HepG2 (cell line): ENCODE measurements around the gene SPATS2. TPM values are rescaled to one million over a fixed set of nuclear protein-coding genes. Genes with fewer than 3 reads are reported as not detected.

Experiments
- CEBPG ChIP-seq: IDR thresholded peaks from 2 replicates; pipeline ENCODE4 v1.6.1; 2016
- FLYWCH1 ChIP-seq: sonication (generic); formaldehyde crosslinking; IDR thresholded peaks from 2 replicates; pipeline ENCODE4 v1.8.1; 2023; ENCODE audit warnings: mild to moderate bottlenecking, missing genetic modification reagents
- MAF1 ChIP-seq: sonication (generic); formaldehyde crosslinking; IDR thresholded peaks from 2 replicates; pipeline ENCODE4 v1.5.0; 2020; ENCODE audit warnings: missing genetic modification reagents, borderline replicate concordance
- MTF1 ChIP-seq: sonication (generic); formaldehyde crosslinking; IDR thresholded peaks from 2 replicates; pipeline ENCODE4 v1.5.0; 2020; ENCODE audit warnings: missing genetic modification reagents
- NCOR1 ChIP-seq: fragments of 200-600 bp; sonication (generic); IDR thresholded peaks from 2 replicates; pipeline ENCODE4 v1.7.0; 2017; ENCODE audit warnings: antibody characterized with exemption, low read length, borderline replicate concordance
- NR1H2 ChIP-seq: sonication (generic); formaldehyde crosslinking; IDR thresholded peaks from 2 replicates; pipeline ENCODE4 v1.8.1; 2022; ENCODE audit warnings: low read depth, missing genetic modification reagents, borderline replicate concordance
- SPEN ChIP-seq: sonication (generic); formaldehyde crosslinking; IDR thresholded peaks from 2 replicates; pipeline ENCODE4 v1.5.1; 2020; ENCODE audit warnings: low read depth, mild to moderate bottlenecking, missing genetic modification reagents
- THAP11 ChIP-seq: IDR thresholded peaks from 2 replicates; pipeline ENCODE4 v1.6.1; 2016; ENCODE audit warnings: missing biosample characterization, missing genetic modification reagents
- WIZ ChIP-seq: sonication (generic); formaldehyde crosslinking; IDR thresholded peaks from 2 replicates; pipeline ENCODE4 v1.5.1; 2020; ENCODE audit warnings: mild to moderate bottlenecking, missing genetic modification reagents
- ZBTB38 ChIP-seq: sonication (generic); formaldehyde crosslinking; IDR thresholded peaks from 2 replicates; pipeline ENCODE4 v1.5.1; 2020; ENCODE audit warnings: mild to moderate bottlenecking, missing genetic modification reagents
- ZFP41 ChIP-seq: sonication (generic); formaldehyde crosslinking; IDR thresholded peaks from 2 replicates; pipeline ENCODE4 v1.4.0; 2020; ENCODE audit warnings: mild to moderate bottlenecking, missing genetic modification reagents, borderline replicate concordance
- ZFX ChIP-seq: sonication (generic); formaldehyde crosslinking; IDR thresholded peaks from 2 replicates; pipeline ENCODE4 v1.4.0; 2020; ENCODE audit warnings: mild to moderate bottlenecking, low read depth, missing genetic modification reagents, moderate library complexity
- ZFY ChIP-seq: sonication (generic); formaldehyde crosslinking; IDR thresholded peaks from 2 replicates; pipeline ENCODE4 v1.4.0; 2020; ENCODE audit warnings: missing genetic modification reagents
- ZMYM2 ChIP-seq: sonication (generic); formaldehyde crosslinking; IDR thresholded peaks from 2 replicates; pipeline ENCODE4 v1.8.0; 2022; ENCODE audit warnings: mild to moderate bottlenecking, missing genetic modification reagents
- ZNF121 ChIP-seq: sonication (generic); formaldehyde crosslinking; IDR thresholded peaks from 2 replicates; pipeline ENCODE4 v1.5.0; 2020; ENCODE audit warnings: mild to moderate bottlenecking, missing genetic modification reagents
- ZNF292 ChIP-seq: sonication (generic); formaldehyde crosslinking; IDR thresholded peaks from 2 replicates; pipeline ENCODE4 v1.8.1; 2022; ENCODE audit warnings: mild to moderate bottlenecking, low read depth, missing genetic modification reagents, borderline replicate concordance
- ZNF431 ChIP-seq: sonication (generic); formaldehyde crosslinking; IDR thresholded peaks from 2 replicates; pipeline ENCODE4 v1.9.0; 2022; ENCODE audit warnings: missing genetic modification reagents, low read depth, mild to moderate bottlenecking, borderline replicate concordance
- ZNF792 ChIP-seq: IDR thresholded peaks from 2 replicates; pipeline ENCODE4 v1.6.1; 2016
- polyA plus RNA-seq, 8 experiments: library from polyadenylated mRNA; depleted of rRNA in 3 of 8; stranded (reverse) in 7 of 8; unstranded in 1 of 8; fragments of >200 nt; fragmentation: Illumina TruSeq in 4 of 8; extraction: Trizol in 4 of 8; gene quantifications; 2 replicates each; pipeline versions ENCODE4 v1.2.1 to v1.2.3, GENCODE V29; 2011 to 2016; ENCODE audit warnings: low read depth in 4 of 8, missing spikeins in 1 of 8, mixed read lengths in 1 of 8; ENCODE audit not compliant: insufficient read depth in 1 of 8
- total RNA-seq, 5 experiments: library from RNA; depleted of rRNA; stranded (reverse); fragments of >200 nt; fragmentation: Illumina TruSeq; extraction: Trizol; gene quantifications; 2 replicates each; pipeline ENCODE4 v1.2.3, GENCODE V29; 2016; ENCODE audit warnings: low read depth in 1 of 5
- TF ChIP-seq, protein P1 (sequence below): sonication (generic); formaldehyde crosslinking; IDR thresholded peaks from 2 replicates; pipeline ENCODE4 v1.5.1; 2020; ENCODE audit warnings: missing genetic modification reagents, mild to moderate bottlenecking, borderline replicate concordance

Gene SPATS2
- total and polyA plus RNA-seq, 2 of the 13 experiments (the other 11 are each of a cell fraction or from before 2014, with no cell fraction given), result 19.3 to 28.1 TPM

DNA sequence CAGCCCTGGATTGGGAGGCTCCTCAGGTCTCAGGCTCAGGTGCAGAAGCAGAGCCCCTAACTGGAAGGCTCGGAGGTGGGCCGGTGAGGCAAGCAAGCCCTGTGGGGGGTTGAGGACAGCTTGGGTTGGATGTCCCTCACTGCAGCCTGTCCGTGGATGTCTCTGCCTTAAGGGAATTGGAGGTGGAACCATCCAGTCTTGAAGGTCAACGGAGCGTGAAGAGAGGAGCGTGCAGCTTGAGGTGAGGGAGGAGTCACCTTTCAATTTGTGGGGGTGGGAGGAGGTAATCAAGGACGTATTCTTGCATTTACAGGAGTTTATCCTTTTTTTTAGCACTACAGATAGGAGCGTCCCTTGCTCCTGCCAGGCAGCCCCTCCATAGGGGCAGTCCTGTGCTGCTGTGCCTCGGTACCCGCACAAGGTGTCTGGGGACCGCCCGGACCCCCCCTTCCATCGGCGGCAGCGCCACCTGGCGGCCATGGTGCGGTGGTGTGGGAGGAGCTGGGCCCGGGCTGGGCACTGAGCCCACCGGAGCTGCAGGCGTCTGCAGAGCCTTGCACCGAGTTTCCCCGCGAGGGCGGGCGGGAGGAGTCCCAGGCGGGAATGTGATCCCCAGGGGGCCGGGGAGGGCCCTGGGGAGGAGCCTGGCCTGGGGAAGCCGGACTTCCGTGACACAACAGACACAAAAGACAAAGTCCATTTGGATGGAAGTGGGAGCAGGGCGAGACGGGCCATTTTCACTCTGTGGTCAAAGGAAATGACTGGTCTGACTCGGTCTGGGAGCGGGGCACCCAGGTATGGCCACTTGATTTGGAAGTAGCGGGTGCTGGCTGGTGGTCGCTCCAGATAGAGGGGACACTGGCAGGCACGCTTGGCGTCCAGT is 19.7 kb upstream of the SPATS2 start (continued):
- TF ChIP-seq, protein P1, sequence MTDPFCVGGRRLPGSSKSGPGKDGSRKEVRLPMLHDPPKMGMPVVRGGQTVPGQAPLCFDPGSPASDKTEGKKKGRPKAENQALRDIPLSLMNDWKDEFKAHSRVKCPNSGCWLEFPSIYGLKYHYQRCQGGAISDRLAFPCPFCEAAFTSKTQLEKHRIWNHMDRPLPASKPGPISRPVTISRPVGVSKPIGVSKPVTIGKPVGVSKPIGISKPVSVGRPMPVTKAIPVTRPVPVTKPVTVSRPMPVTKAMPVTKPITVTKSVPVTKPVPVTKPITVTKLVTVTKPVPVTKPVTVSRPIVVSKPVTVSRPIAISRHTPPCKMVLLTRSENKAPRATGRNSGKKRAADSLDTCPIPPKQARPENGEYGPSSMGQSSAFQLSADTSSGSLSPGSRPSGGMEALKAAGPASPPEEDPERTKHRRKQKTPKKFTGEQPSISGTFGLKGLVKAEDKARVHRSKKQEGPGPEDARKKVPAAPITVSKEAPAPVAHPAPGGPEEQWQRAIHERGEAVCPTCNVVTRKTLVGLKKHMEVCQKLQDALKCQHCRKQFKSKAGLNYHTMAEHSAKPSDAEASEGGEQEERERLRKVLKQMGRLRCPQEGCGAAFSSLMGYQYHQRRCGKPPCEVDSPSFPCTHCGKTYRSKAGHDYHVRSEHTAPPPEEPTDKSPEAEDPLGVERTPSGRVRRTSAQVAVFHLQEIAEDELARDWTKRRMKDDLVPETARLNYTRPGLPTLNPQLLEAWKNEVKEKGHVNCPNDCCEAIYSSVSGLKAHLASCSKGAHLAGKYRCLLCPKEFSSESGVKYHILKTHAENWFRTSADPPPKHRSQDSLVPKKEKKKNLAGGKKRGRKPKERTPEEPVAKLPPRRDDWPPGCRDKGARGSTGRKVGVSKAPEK (CRISPR knock-in tag), result 0 out of 2 replicates have a peak, but pooled peaks have one; percentile 50
- TF ChIP-seq WIZ (CRISPR knock-in tag), result no peak
- TF ChIP-seq MAF1 (CRISPR knock-in tag), result peak; percentile 65; the same call in 1 of the 2 replicates
- peak; percentile 83 for TF ChIP-seq SPEN (CRISPR knock-in tag)
- TF ChIP-seq ZNF792, result peak; percentile 84
- TF ChIP-seq NCOR1, result peak; percentile 79; the same call in 1 of the 2 replicates
- peak; percentile 49; the same call in 1 of the 2 replicates for TF ChIP-seq CEBPG (CRISPR knock-in tag)
- TF ChIP-seq NR1H2 (CRISPR knock-in tag), result no peak
- TF ChIP-seq ZFP41 (CRISPR knock-in tag), result 0 out of 2 replicates have a peak, but pooled peaks have one; percentile 71
- TF ChIP-seq ZNF431 (CRISPR knock-in tag), result no peak
- TF ChIP-seq ZMYM2, result peak; percentile 92
- TF ChIP-seq ZBTB38 (CRISPR knock-in tag), result peak; percentile 54
- peak; percentile 78 for TF ChIP-seq ZFY (CRISPR knock-in tag)
- peak; percentile 54 for TF ChIP-seq ZNF292 (CRISPR knock-in tag)
- peak; percentile 66 for TF ChIP-seq ZNF121 (CRISPR knock-in tag)
- TF ChIP-seq MTF1, result no peak; the same call in 1 of the 2 replicates
- no peak for TF ChIP-seq FLYWCH1 (CRISPR knock-in tag)
- peak; percentile 83 for TF ChIP-seq ZFX
- peak; percentile 73 for TF ChIP-seq THAP11 (CRISPR knock-in tag)
